K562 (cell line): ENCODE results near the gene VGF.

ENCODE experiments used
- NONO ChIP-seq, 2 experiments: fragments of 200-400 bp in 1 of 2; fragments of 450-650 bp in 1 of 2; formaldehyde crosslinking in 1 of 2; IDR thresholded peaks; 2 replicates each; pipeline ENCODE4 v1.6.1; 2017; ENCODE audit warnings: low read depth in 2 of 2, mild to moderate bottlenecking in 2 of 2, moderate library complexity in 2 of 2, low read length in 1 of 2
- TF ChIP-seq, protein P1 (sequence below), 3 experiments: IDR thresholded peaks in 2 of 3; conservative IDR thresholded peaks in 1 of 3; 2 replicates each; pipeline ENCODE4 v1.5.1; 2011 to 2012; ENCODE audit warnings: low read length in 3 of 3, mild to moderate bottlenecking in 3 of 3, control low read depth in 2 of 3, improper control_type of control experiment in 1 of 3, inconsistent platforms in 1 of 3, low read depth in 1 of 3, mixed read lengths in 1 of 3, moderate library complexity in 1 of 3; ENCODE audit not compliant: insufficient read depth in 2 of 3
- TF ChIP-seq, protein P2 (sequence below): fragments of 250-450 bp; sonication (Bioruptor Pico); IDR thresholded peaks from 2 replicates; pipeline ENCODE4 v1.4.0; 2020; ENCODE audit warnings: mild to moderate bottlenecking

DNA sequence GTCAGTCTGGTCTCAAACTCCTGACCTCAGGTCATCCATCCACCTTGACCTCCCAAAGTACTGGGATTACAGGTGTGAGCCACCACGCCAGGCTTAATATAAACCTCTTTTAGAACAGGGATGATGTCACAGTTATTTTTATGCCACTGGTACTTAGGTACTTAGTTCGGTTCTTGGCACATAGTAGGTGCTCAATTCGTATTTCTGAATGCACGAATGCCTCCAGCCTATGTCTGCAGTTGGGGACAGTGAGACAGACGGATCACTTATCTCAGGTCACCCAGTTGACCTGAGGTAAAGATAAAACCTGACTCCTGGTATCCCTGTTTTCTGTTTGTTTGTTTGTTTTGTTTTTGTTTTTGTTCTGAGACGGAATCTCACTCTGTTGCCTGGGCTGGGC is 20.8 kb upstream of the VGF start:
- TF ChIP-seq, protein P1, sequence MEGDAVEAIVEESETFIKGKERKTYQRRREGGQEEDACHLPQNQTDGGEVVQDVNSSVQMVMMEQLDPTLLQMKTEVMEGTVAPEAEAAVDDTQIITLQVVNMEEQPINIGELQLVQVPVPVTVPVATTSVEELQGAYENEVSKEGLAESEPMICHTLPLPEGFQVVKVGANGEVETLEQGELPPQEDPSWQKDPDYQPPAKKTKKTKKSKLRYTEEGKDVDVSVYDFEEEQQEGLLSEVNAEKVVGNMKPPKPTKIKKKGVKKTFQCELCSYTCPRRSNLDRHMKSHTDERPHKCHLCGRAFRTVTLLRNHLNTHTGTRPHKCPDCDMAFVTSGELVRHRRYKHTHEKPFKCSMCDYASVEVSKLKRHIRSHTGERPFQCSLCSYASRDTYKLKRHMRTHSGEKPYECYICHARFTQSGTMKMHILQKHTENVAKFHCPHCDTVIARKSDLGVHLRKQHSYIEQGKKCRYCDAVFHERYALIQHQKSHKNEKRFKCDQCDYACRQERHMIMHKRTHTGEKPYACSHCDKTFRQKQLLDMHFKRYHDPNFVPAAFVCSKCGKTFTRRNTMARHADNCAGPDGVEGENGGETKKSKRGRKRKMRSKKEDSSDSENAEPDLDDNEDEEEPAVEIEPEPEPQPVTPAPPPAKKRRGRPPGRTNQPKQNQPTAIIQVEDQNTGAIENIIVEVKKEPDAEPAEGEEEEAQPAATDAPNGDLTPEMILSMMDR (IDR thresholded peaks at IDR 0.05 in 2 of 3, conservative IDR thresholded peaks at IDR 0.05 in 1 of 3; ENCODE audit: insufficient read depth in 2 of 3, low read depth in 1 of 3, low read length in 3 of 3) = no peak
- TF ChIP-seq NONO (IDR thresholded peaks at IDR 0.05; ENCODE audit: low read depth in 2 of 2, low read length in 1 of 2) = no peak
- TF ChIP-seq, protein P2, sequence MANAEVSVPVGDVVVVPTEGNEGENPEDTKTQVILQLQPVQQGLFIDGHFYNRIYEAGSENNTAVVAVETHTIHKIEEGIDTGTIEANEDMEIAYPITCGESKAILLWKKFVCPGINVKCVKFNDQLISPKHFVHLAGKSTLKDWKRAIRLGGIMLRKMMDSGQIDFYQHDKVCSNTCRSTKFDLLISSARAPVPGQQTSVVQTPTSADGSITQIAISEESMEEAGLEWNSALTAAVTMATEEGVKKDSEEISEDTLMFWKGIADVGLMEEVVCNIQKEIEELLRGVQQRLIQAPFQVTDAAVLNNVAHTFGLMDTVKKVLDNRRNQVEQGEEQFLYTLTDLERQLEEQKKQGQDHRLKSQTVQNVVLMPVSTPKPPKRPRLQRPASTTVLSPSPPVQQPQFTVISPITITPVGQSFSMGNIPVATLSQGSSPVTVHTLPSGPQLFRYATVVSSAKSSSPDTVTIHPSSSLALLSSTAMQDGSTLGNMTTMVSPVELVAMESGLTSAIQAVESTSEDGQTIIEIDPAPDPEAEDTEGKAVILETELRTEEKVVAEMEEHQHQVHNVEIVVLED (CRISPR knock-in tag) = no peak
